GM12865 (cell line): ENCODE data around the gene KCNIP4.

Experiments
- DNase-seq: peaks from one replicate; pipeline ENCODE4 v3.0.0; 2010; ENCODE audit warnings: low read depth
- H3K4me3 ChIP-seq: 2 replicates; pipeline ENCODE4 v1.5.1; 2011; ENCODE audit warnings: mild to moderate bottlenecking, low read depth, low read length, control low read depth
- CTCF ChIP-seq: IDR thresholded peaks from 2 replicates; pipeline ENCODE4 v1.5.1; 2011; ENCODE audit warnings: low read length, control low read depth, low read depth, inconsistent platforms; ENCODE audit not compliant: insufficient read depth; ENCODE audit errors: missing control alignments

KCNIP4 gene

GRCh38 chr4:21656832-21657231 lies 291.7 kb downstream of the KCNIP4 start:
- DNase-seq, result no peak
- TF ChIP-seq CTCF, result no peak
- H3K4me3 ChIP-seq, result no peak overlapping the region

- no peak for DNase-seq
- TF ChIP-seq CTCF, result no peak
- no peak overlapping the region for H3K4me3 ChIP-seq
Measured at GRCh38 chr4:21655031-21655430, 293.5 kb downstream of the KCNIP4 start.

DNA sequence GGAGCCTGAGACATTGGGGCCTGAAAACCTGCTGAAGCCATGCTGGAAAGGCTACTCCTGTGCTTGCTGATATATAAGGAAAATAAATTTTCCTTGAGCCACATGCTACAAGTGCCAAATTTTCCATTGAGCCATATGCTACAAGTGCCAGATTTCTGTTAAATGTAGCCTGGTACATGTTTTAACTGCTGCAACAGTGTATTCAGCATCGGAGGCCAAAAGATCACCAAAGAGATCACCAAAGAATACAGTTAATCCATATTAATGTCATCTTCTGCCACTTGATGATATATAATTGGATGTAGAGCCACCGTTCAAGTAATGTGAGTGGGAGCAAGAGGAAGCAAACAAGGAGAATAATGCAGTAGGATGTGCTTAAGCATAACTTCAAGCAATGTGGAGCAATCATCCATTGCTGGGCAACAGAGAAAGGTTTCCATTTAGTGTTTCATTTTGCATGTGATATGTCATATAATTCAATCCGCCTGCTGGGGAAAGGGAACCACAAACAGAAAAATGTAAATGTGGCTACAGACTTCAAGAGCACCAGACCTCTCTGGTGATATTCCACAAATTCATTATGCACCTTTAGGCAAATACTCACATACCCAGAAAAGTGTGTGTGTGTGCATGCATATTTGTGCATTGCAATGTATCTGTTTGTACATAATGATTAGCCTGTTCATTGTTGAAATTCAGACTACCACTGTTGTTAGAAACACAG lies 295.9 kb downstream of the KCNIP4 start:
- DNase-seq, result no peak

GRCh38 chr4:21649391-21650090 lies 299.0 kb downstream of the KCNIP4 start:
- DNase-seq, result no peak
- TF ChIP-seq CTCF, result no peak
- H3K4me3 ChIP-seq, result no peak overlapping the region

More for the DNA sequence above, 295.9 kb downstream of the KCNIP4 start:
- no peak overlapping the region for H3K4me3 ChIP-seq
- no peak for TF ChIP-seq CTCF

DNA sequence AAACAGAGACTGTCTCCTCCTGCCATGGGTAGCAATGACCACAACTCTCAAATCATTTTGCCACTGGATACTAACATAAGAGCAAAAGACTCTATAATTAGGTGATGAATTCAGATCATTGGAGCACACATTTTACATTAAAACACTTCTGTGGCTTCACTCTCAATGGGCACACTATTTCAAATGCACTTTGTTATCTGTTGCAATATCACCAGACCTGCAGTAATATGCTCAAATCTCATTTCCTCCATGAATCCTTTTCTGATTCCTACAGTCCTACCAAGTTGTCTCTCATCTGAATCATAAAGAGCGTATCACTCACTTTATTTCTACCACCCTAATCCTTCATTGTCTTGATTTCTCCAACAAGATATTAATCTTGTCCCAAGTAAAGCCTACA lies 302.8 kb downstream of the KCNIP4 start:
- no peak for DNase-seq
- no peak for TF ChIP-seq CTCF
- H3K4me3 ChIP-seq, result no peak overlapping the region

DNA sequence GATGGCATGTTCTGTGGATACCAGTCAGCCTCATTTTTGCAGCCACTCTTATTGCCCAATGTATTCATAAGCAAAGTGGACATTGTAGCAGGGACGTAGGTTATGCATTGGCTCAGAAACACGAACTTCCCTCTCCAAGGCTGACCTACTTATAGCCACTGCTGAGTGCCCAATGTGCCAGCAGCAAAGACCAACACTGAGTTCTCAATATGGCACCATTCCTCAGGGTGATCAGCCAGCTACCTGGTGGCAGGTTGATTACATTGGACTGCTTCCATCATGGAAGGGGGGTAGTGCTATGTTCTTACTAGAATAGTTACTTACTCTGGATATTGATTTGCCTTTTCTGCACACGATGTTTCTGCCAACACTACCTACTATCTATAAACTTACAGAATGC lies 306.9 kb downstream of the KCNIP4 start:
- no peak for TF ChIP-seq CTCF
- no peak for DNase-seq
- H3K4me3 ChIP-seq, result no peak overlapping the region
